GM13977 (cell line): ENCODE data around the gene FLVCR1.
"Not testable (repeated sequence)": the region's sequence is repeated elsewhere in the genome, so short reads cannot be mapped to it uniquely, and the experiment has no call there.

Experiments used
- DNase-seq: peaks from one replicate; pipeline ENCODE4 v3.0.0; 2012; ENCODE audit warnings: low spot score
- in situ Hi-C: fragments of 300-500 bp; cut with MboI; formaldehyde crosslinking; loops from one replicate; pipeline ENCODE4 v1.12.0; 2022; ENCODE audit warnings: low sequenced_read_pairs, low pct_unique_long_range_greater_than_20kb, mixed read lengths, inconsistent platforms; ENCODE audit not compliant: unreplicated experiment
- TF ChIP-seq, protein P1 (sequence below): IDR thresholded peaks from 2 replicates; pipeline ENCODE4 v1.5.1; 2012; ENCODE audit warnings: mild to moderate bottlenecking, control low read depth; ENCODE audit not compliant: insufficient read depth; ENCODE audit errors: extremely low read depth, missing control alignments

Gene FLVCR1

GRCh38 chr1:212902054-212902453, 44.0 kb downstream of the FLVCR1 start:
- DNase-seq: no peak
- in situ Hi-C loops: no loop called here
- TF ChIP-seq, protein P1, sequence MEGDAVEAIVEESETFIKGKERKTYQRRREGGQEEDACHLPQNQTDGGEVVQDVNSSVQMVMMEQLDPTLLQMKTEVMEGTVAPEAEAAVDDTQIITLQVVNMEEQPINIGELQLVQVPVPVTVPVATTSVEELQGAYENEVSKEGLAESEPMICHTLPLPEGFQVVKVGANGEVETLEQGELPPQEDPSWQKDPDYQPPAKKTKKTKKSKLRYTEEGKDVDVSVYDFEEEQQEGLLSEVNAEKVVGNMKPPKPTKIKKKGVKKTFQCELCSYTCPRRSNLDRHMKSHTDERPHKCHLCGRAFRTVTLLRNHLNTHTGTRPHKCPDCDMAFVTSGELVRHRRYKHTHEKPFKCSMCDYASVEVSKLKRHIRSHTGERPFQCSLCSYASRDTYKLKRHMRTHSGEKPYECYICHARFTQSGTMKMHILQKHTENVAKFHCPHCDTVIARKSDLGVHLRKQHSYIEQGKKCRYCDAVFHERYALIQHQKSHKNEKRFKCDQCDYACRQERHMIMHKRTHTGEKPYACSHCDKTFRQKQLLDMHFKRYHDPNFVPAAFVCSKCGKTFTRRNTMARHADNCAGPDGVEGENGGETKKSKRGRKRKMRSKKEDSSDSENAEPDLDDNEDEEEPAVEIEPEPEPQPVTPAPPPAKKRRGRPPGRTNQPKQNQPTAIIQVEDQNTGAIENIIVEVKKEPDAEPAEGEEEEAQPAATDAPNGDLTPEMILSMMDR: no peak

- TF ChIP-seq, protein P1: no peak
- DNase-seq: no peak
- in situ Hi-C loops: no loop called here
Measured at GRCh38 chr1:212903664-212904063, 45.6 kb downstream of the FLVCR1 start.

DNA sequence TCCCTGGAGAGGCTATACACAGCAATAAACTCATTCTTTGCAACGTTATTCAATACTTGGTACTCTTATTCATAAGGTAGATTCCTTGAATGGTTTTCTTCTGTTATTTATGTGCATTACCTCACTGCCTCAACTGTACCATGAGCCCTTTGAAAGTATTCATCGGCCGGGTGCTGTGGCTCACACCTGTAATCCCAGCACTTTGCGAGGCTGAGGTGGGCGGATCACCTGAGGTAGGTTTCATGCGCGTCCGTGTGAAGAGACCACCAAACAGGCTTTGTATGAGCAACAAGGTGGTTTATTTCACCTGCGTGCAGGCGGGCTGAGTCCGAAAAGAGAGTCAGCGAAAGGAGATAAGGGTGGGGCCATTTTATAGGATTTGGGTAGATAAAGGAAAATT, 50.0 kb downstream of the FLVCR1 start:
- in situ Hi-C loops, DNase-seq: not testable (repeated sequence)

- no peak for DNase-seq
- TF ChIP-seq, protein P1: no peak
- in situ Hi-C loops: no loop called here
Measured at GRCh38 chr1:212908971-212909370, 50.9 kb downstream of the FLVCR1 start.

DNA sequence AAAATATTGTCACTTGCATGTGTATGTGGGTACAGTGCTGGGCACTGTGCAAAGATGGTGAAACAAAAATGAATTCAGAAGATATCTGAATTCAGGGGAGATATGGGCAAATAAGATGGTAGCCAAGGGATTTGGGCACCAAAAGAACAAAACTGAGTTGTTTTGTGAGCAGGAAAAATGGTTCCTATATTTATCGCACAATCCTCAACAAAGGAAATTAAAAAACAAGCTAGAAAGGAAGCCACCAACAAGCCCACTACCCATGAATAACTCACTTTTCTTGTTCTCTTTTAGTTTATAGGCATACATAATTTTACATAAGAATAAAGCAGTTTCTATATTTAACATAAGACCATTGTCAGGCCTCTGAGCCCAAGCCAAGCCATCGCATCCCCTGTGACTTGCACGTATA, 51.6 kb downstream of the FLVCR1 start:
- TF ChIP-seq, protein P1: no peak
- in situ Hi-C loops: no loop called here
- DNase-seq: no peak

DNA sequence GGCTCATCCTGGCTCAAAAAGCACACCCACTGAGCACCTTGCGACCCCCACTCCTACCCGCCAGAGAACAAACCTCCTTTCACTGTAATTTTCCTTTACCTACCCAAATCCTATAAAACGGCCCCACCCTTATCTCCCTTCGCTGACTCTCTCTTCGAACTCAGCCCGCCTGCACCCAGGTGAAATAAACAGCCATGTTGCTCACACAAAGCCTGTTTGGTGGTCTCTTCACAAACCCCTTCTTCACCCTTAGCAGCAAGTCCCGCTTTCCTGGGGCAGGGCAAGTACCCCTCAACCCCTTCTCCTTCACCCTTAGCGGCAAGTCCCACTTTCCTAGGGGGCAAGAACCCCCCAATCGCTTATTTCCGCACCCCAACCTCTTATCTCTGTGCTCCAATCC, 52.1 kb downstream of the FLVCR1 start:
- in situ Hi-C loops, DNase-seq: not testable (repeated sequence)

DNA sequence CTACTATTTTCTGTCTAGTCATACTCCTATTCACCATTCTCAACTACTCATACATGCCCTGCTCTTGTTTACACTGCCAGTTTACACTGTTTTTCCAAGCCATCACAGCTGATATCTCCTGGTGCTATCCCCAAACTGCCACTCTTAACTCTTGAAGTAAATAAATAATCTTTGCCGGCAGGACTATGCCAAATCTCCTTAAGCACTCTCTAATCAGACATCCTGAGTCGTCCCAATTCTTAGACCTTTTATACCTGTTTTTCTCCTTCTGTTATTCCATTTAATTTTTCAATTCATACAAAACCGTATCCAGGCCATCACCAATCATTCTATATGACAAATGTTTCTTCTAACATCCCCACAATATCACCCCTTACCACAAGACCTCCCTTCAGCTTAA, 55.6 kb downstream of the FLVCR1 start:
- DNase-seq, in situ Hi-C loops: not testable (repeated sequence)

DNA sequence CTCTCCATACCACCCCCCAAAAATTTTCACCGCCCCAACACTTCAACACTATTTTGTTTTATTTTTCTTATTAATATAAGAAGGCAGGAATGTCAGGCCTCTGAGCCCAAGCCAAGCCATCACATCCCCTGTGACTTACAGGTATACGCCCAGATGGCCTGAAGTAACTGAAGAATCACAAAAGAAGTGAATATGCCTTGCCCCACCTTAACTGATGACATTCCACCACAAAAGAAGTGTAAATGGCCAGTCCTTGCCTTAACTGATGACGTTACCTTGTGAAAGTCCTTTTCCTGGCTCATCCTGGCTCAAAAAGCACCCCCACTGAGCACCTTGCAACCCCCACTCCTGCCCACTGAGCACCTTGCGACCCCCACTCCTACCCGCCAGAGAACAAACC, 56.0 kb downstream of the FLVCR1 start:
- in situ Hi-C loops, DNase-seq: not testable (repeated sequence)

DNA sequence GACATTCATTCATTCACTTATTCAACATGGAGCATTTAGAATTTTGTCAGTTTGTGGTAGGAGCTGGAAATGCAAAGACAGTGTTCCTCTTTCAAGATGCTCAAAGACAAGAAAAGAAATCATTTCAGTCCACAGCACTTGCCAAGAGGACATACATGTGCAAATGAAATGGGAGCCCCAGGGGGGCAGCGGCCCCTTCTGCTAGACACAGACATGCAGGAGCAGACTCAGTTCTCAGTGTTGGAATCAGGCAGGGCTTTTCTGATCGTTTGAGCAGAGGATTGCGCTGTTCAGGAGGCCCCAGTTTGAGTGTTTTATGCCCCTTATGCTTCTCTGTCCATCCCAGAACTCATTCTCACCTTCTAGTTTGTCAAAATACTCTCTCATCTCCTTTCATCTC, 56.7 kb downstream of the FLVCR1 start:
- DNase-seq: no peak
- in situ Hi-C loops: no loop called here
- TF ChIP-seq, protein P1: no peak
